HS-27A (cell line): ENCODE results near the gene AHNAK2.

Source experiments
- DNase-seq: peaks from one replicate; pipeline ENCODE4 v3.0.0-alpha.2; 2012; ENCODE audit warnings: low read depth, missing footprints

The AHNAK2 gene

DNA sequence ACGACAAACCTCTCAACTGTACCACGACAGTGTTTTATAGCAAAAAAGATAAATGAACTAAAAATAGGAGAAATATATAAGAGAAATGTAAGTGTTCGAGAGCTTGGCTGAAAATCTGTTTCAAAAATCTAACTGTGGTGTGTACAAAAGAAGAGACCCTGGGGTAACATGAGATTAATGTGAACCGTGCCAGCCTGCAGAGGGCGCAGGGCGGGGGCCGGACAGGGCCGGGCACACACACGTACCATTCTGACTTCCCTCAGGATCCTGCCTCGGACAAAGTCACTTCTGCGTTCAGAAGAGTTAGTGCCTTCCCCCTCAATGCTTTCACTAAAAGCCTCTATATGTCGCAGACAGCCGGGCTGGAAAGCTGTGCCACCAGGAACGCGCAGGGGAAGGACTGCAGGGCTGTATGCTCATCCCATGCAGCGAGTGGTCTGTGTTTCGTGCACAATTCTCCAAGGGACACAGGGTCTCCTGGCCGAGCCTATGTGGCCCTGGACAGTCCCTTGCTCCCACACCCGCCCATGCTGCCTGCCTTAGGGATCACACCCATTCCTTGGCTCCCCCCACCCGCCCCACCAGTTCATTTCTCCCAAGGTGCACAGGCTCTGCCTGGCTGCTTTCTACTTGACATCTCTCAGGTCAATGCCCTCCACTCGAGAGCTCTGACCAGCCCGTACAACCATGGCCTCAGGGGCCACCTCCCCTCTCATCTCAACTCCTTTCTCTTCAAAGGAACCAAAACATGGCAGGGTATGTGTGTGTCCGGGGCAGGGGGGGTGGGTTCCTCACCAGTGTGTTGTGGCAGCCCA, 34.2 kb upstream of the AHNAK2 start:
- DNase-seq, result no peak

DNA sequence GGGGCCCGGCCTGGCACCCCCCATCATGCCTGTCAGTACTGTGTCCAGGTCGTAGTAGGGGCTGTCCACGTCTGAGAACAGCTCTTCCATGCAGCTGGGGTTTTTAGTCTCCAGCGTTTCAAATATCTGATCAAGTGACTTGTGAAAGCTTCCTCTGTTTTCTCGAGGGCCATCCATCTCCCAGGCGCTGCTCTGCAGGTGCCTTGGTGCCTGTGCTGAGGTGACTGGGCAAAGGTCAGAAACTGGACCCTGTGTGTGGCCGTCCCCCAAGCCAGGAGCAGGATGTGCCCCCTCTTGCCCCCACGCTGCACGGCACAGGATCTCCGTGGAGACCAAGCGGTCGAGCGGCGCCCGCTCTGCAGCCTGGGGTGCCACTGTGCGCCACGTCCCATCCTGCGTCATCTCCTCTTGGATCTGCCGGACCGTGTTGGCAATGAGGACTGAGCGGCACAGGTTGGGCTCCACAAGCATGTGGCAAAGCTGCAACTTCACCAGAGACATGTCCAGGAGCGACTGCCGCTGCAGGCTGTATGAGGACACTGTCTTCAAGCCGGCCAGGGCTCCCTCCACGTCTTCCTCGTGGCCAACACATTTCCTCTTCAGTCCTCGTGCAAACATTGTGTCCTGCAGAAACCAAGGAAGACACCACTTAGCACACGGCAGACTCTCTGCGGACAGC, 33.3 kb upstream of the AHNAK2 start:
- DNase-seq, result no peak

DNA sequence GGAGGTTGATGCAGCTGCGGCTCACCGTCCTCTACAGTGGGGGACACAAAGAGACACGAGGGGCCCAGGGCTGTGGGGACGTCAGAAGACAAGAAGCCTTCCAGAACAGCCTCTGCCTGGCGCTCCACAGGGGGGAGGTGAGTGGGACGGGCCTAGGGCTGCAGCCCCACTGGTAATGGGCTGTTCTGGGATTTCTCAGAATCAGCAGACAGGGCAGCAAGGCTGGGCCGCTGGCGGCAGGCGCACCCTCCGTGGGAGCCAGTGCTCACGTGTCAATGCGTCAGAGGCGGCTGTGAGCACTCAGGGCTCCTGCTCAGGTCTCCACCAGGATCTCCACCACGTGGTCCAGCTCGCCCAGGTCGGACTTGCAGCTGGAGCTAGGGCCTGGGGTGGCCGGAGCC, 32.7 kb upstream of the AHNAK2 start:
- DNase-seq, result no peak

DNA sequence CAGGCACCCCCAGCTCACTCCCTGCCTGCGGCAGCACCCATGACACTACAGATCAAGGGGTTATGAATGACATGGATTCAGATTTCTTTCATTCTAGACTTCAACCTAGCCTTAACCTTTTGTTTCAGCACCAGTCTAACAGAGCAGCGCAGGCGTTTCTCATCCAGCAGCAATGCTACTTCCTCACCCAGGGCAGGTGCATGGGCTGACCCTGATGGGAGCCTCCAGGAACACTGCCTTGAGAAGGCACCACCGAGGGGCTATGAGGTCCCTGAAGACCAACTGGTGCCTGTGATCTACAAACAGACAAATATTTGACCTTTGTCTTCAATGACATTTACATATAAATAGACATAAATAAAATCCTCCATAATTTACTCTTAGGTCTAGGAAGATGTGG, 31.9 kb upstream of the AHNAK2 start:
- no peak for DNase-seq

DNA sequence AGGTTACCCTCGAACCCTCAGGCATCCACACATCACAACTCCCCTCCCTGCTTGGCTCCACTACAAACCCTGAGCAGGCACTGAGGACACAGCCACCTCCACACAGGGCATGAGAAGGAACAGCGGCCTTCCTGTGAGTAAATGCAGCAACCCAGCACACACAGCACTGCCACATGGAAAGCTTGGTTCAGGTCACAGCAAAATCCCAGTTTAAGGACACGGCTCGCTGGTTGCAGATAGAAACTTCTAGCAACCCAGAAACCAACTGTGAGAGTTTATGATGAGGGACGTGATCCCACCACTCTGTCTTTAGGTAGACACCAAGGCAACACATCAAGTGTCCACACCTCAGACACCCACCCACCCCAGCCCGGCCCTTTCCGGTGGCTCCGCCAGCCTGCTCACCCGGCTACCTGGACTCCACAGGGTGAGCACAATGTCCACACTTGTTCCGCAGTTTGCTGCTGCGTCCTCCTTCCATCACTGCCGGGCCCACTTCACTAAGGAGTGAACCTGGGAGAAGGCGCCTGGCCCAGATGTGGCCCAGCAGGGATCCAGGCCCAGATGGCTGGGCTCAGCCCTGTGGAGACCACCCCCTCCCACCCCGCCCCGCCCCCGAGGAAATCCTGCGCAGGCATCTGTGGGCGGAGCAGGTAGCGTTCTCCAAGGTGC, 29.6 kb upstream of the AHNAK2 start:
- no peak for DNase-seq

DNA sequence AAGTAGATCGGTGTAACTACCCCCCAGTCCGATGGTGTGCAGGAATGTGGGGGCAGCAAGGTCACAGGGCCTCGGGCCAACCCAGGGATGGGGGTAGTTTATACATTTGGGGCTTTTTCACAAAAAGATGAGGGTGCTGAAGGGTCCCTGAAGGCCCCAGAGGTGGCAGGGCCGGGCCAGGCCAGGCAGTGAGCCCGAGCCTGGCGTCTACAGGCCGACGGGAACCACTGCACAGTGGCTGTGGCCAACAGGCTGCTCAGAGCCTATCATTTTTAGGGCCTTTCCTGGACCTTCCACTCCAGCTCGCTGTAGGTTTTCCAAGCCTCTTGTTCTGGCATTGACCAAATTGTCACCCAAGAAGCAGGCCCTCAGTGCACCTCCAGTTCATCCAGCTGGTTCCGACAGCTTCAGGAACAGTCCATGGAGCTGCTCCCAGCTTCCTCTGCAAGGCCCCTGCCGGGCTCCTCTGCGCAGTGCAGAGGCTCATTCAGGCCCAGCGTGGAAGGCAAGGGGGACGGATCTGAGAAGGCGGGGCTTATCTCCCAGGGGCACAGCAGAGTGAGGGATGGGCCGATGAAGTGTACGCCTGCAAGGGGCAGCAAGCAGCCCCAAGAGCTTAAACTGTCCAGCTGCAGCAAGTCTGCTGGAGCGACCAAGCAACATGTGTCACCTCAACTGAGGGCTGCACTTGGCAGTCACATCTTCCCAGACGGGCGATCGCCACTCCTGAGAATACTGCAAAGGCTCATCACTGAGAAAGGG, 28.8 kb upstream of the AHNAK2 start:
- DNase-seq, result no peak

DNA sequence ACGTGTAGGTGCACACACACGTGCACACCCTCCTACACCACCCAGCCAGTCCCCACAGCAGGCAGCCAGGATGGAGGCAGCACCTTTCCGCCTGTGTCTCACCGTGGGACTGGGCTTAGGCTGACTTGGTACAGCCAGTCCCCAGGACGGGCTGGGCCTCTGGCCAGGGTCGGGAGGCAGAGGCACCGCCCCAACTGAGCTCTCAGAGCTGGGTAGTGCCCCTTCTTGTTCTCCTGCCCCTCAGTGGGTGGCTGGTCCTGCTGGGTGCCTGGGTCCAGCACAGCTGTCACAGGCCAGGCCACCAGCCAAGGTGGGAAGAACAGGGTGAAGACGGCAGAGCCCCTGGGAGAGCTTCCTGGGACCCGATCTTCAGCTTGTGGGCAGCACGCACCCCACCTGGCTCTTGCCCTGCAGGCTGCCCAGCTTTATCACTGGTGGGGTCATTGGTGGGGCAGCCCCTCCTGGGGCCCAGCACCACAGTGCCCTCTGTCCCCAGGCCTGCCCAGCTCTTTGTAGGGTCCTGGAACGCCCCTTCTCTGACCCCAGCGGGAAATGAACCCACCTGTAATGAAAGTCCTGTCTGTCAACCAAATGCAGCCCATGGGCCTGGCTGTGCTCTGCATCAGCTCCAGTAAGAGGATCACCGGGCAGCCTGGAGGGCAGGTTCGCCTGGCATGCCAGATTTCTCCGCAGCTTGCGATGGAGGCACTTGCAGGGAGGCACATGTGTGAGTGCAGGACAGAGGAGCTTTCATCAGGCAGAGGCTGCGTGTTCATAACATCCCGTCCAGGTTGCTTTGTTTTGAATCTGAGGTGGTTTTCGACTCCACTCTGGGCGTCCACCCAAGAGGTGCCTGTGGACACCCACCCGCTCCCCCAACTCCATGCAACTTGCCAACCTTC, 28.0 kb upstream of the AHNAK2 start:
- no peak for DNase-seq

DNA sequence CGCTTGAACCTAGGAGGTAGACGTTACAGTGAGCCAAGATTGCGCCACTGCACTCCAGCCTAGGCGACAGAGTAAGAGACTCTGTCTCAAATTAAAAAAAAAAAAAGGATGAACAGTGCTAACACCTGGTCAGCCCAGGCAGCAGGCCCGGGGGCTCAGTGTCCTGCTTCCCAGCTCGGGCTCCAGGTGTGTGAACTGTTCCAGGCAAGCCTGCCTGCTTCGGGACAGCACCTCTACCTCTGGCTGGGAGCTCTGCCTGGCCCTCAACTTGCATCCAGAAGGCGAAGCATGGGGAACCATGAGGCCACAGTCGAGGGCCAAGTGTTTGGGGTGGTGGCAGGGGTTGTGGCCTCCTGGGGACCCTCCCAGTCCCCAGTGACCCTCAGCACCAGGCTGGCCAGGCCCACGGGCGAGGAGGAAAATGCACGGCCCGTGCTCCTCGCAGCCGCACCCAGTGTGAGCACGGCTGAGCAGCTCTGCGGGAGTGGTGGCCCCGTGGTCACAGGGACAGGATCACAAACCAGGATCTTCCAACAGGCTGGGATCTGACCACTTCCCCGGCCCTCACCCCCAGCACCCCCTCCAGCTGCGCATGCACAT, 27.3 kb upstream of the AHNAK2 start:
- DNase-seq, result no peak

DNA sequence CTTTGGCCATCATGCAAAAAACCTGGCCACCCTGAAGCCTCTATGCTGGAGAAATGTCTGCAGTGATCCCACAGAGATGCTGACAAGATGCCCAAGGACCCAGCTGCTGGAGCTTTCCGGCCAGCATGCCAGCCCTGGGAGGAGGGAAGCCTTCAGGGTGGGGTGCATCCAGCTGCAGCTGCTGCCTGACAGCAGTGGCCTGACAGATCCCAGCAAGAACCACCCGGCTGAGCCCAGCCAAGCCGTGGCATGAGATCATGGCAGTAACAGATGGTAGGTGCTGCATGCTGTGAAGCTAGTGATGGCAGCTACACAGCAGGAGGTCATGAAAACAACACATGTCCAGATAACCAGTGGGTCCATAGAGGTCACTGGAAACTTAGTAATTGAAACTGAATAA, 21.2 kb upstream of the AHNAK2 start:
- no peak for DNase-seq

DNA sequence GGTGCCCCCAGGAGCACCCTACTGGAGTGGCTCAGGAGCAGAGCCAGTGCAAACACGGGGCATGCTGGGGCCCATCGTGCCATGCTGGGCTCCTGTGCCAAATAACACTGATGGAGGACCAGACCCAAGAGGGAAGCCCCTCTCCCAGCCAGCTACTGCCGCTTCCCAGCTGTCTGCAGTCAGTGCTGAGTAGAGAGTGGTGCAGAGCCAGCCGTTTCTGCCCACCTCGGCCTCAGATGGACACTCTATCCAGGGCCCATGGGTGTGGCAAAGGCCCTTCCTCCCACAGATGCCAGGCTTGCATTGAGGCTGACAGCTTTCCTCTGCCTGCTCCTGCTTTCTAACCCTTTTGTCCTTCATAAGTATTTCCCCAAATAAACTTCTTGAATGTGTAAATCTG, 20.6 kb upstream of the AHNAK2 start:
- DNase-seq, result no peak

DNA sequence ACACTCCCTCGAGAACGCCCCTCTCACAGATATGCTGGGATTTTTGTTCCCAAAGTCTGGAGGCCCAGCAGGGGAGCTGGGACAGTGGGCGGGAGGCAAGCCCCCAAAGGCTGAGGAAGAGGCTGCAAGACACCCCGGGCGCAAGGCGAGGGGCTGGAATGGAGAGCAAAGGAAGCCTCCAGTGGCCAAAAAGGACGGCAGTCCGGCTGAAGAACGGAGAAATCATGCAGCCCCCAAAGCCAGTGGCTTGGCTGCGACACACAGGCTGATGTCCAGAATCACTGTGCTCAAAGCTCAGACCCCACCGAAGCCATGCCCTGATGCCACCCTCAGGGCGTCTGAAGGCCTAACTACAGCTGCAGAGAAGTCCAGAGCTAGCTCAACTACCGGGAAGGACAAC, 18.3 kb upstream of the AHNAK2 start:
- DNase-seq, result no peak

DNA sequence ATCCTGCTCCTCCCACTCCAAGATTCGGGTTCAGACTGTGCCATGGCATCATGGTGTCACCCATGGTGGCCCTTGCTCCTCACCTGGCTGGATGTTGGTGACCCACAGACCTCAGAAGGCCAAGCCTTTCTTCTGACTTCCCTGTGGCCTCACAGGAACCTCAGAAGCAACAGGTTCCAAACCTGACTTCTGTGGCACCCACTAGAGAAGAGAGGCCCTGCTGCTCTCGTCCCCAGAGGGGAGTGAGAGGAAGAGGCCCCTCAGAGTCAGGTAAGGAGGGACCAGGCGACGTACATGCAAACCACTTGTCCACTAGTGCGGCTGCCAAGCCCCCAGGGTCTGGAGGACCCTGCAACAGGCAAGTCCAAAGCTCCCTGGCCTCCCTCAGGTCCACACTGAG, 17.9 kb upstream of the AHNAK2 start:
- no peak for DNase-seq

DNA sequence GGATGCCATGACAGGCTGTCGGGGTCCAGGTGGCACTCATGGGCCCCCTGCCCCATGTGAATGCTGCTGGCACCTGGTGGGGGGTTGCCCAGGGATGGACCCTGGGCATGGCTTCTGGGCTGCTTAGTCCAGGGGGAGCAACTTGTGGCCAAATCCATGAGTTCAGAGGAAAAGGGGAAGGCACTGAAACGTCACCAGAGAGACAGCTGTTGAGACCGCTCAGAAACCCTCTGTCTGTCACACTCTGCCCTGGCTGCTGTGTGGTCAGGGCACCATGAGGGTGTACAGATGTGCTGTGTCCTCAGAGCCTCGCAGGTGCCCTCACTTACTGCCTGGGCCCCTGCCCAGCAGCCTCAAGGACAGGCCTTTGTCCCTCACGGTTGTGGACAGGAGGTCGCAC, 16.8 kb upstream of the AHNAK2 start:
- DNase-seq, result no peak

DNA sequence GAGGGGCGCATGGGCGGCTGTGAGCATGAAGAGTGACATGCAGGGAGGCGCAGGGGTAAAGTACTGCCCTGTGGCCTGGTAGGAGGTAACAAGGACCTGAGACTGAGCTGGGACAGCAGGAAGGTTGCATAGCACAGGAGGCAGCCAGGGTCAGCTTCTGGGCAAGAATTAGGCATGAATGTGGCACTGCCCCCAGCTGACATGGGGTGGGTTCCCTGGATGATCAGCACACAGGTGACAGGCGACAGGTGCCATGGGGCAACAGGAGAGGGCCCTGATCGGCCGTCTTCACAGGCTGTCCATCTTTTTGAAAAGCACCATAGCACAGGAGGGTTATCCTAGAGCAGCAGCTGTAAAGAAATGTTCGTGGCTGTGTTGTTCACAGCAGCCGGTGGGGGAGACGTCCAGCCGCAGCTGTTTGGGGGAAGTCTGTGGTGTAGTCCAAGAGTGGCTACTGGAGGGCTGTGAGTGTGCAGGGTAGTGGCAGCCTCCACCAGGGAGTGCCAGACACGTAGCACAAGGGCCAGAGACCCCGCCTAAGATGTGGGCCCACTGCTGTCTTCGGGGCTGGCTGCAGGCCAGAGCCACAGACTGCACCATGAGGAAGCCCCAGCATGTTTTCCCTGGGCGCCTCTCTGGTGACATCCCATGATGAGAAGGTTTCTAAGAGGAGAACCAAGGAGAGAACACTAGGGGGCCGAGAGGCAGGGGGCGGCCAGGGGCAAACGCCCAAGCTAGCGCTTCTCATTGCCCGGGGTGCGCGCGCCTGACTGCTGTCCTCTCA, 15.8 kb upstream of the AHNAK2 start:
- DNase-seq, result no peak

DNA sequence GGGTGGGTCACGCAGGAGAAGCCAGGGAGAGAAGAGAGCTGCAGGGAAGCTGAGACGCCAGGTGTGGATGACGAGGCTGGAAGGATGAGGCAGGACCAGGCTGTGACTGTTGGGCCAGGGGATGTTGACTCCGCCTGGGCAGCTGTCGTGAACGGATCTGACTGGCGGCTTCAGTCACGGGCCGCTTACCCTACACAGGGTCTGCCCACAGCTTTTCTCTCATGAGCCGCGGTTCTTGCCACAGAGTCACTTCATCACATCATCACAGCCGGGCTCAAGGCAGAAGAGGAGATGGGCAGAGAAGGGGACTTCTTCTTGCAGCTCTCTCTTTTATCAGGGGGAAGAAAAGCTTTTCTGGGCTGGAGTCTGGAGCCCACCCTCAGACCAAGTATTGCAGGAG, 15.1 kb upstream of the AHNAK2 start:
- DNase-seq, result no peak

DNA sequence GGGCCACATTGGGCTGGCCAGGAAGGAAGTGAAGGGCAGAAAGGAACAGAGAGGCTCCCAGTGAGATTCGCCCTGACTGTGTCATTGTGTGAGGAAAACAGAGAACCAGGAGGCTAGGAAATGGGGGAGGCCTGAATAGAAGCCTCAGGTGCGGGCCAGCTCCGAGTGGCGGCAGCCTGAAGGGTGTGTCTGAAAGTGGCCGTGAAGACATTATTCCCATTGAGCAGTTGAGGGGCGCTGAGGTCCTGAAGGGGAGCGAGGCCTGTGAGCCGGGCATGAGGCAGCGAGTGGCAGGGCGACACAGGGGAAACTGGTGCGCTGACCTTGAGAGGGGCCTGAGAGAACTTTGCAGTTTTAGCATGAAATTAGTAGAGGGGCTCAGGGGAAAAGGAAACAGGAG, 14.3 kb upstream of the AHNAK2 start:
- no peak for DNase-seq

DNA sequence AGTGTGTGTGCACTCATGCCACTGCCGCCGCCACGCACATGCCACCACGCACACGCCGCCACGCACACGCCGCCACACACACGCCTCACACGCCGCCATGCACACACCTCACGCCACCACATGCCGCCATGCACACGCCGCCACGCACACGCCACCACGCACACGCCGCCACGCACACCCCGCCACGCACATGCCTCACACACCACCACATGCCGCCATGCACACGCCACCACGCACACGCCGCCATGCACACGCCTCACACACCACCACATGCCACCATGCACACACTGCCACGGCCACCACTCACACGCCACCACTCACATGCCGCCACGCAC, 13.7 kb upstream of the AHNAK2 start:
- DNase-seq, result no peak

DNA sequence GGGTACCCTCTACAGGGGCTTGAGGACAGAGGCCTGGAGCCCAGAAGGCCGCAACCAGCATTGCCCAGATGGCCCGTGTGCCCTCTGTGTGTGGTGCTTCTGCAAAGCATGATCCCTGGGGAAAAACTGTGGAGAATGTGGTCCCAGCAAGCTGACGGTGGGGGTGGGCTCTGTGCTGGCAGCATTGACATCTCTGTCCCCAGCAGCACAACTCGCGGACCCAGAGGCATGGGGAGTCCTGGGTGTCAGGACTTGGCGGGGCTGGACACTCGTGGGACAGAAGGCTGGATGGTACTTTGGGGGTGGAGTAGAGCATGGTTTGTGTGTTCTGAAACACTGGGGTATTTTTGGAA, 11.8 kb upstream of the AHNAK2 start:
- DNase-seq, result no peak

DNA sequence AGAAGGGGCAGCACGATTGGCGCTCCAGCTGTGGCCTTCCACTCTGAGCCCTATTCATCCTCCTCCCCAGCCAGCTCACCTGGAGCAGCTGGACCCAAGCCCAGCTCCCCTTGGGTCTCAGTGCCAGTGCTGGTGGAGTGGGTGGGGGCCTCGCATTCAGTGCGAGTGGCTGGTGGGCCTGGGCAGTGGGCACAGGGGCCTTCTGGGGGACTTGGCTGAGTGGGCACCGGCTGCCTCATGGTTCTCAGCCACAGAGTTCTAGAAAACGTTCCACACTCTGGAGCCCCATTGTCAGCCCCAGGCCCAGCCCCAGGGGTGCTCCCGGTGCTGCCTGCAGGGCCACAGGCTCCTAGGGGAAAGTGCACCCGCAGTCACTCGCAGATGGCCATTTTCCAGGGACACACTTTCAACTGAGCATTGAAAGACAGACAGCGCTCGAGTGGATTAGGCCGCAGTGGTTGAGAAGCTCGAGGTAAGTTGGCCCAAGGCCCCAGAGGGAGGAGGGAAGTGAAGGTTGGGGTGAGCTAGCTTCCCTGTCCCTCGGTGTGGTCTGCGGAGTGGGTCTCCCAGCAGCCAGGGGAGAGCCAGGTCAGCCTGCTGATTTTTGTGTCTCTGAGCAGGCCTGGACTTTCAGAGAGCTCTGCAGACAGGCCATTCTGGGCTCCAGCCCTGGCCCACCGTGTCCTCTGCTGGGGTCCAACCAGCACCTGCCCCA, 11.2 kb upstream of the AHNAK2 start:
- no peak for DNase-seq
